Stimulated activated CD8-positive, alpha-beta memory T cell treated with anti-CD3 and anti-CD28 coated beads, Interleukin-7, amount 100 ng/mL, for 1 hour (primary cell): ENCODE data around the gene CABCOCO1.

Experiments
- DNase-seq, 2 donors: peaks; one replicate each; pipeline ENCODE4 v3.0.0-alpha.2; 2020; ENCODE audit warnings: low read depth in 2 of 2

Gene CABCOCO1

GRCh38 chr10:61812920-61813319 is 150.2 kb downstream of the CABCOCO1 start:
- DNase-seq, result no peak

GRCh38 chr10:61814160-61814559 is 151.4 kb downstream of the CABCOCO1 start:
- DNase-seq, result no peak

- DNase-seq, result no peak
These were observed 152.8 kb downstream of the CABCOCO1 start for GRCh38 chr10:61815496-61815895.
